Measurements from ENCODE around the gene SLC7A6.

SLC7A6 gene

DNA sequence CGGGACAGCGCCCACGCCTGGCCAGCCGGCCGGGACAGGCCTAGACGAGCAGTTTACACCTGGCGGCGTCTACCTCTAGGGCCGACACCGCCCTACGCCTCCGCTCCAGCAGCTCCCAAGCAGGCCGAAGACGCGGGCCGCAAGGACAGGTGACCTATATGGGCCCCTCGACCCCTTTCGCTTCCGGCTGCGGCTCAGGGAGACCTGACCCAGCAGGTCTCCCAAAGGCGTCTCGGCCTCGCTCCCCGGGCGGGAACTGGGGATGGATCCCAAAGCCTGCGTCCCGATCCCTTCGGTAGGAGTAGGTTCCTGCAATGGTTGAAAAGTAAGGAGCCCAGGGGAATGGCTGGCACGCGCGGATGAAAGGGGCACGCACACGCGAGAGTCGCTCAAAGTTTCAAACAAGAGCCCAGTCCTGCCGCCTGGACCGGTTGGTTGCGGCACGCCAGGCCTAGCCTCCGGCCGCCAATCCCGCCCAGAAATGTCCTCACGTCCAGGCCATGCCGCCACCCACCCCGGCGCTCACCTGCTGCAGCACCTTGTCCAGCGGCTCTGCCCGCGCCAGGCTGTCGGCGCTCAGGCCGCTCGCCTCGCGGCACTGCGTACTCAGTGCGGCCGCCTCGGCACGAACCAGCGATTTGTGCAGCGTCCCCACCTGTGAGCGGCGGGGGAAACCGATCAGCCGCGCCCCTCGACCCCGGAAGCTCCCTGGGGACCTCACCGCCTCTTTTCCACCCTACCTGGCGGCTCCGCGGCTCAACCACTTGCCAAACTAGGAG is 29.0 kb upstream of the SLC7A6 start:
- no peak for DNase-seq (ENCODE audit: low spot score)

DNA sequence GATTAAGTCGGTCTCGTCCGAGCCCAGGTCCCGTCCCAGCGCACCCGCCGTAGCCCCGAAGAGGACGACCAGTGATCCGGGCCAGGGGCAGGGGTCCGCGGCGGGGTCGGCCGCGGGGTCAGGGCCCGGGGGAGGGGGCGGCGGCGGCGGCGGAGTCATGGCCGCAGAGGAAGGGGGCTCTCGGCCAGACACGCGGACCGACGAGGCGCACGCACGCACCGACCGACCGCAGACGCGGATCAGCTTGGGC is 28.5 kb upstream of the SLC7A6 start, which contains the start of gene ESRP2:
ESRP2 (minus strand) TSS at position 241 of the 250 bp plus-strand sequence; CDS start at position 159, 82 bp downstream.
- DNase-seq (ENCODE audit: low spot score): no peak

DNA sequence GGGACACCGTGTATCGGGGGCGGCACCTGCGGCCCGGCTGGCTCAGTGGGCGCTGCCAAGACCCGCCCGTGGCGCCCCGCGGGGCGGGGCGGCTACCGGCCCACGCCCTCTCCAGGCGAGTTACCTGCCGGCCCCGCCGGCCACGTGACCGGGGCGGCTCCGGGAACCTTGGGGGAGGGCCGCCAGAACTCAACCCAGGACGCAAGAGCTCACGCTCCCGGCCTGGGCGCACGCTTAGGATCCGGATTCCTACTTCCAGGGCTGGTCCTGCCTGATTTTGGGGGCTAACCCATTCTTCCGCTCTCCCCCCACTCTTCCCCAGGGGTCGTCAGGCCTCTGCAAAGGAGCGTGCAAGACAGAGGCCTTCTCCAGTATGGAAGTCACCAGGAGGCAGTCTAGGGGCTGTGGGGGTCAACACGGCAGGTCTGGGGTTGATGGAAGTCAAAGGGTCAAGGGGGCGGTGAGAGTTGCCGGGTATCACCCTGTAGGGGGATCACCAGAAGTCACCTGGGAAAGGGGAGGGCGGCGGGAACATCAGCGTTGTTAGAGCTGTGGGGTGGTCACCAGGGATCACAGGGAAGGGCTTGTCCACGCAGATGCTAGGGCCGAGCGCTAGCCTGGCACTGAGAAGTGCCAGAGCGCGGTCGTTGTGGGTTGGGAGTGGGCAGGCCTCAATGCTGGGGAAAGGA is 28.0 kb upstream of the SLC7A6 start:
- DNase-seq (ENCODE audit: low spot score): no peak

DNA sequence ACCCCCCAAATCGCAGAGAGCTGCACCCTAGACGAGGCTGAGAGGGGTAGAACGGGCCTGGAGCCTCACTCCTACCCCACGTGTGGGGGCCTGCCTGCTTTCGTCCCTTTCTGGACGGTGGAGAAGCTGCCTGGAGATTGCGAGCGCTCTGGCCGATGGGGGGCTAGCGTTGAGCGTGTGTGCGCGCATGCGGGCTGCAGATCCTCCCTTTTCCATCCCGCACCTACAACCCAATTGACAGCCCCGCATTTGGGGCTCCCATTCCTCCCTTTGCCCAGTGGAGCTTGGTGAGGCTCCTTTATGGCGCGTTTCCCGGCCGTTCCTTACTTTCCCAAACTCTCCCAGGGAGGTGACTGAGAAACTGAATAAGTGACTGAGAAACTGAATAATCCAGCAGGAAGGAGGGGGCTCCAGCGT is 27.5 kb upstream of the SLC7A6 start:
- DNase-seq (ENCODE audit: low spot score): no peak

DNA sequence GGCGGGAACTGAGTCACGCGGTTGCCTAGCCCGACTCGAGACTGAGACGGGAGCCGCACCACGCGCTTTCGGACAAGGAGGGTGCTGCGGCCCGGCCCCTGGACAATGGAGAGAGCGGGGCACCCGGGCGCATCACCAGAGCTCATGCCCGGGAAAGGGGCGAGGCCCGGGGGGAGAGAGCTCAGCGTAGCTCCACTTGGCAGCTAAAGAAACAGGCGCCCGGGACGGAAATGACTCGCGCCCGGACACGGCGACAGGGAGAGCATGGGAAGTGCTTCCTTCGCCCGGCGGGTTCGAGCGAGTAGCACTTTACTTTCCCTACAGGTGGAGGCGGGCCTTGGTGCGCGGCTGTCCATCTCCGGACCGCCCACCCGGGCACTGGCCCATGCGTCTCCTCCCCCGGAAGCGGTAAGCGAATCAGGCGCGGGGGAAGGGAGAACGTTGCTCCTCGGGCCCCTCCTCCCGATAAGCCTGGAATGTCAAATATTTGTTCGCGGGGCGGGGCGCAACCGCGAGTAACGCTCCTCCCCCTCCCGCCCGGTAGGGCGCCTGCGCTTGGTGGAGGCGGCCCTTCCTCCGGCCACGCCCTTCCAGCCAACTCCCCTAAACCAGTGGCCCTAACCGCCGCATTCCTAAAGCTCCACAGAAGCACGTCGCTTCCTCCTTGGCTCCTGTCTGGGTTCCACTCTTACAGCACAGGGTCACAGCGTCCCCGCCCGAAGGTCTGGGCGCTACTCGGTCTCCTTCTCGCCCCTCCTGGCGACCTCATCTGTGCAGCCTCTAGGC is 26.9 kb upstream of the SLC7A6 start:
- peak; percentile 99 for DNase-seq (ENCODE audit: low spot score)

DNA sequence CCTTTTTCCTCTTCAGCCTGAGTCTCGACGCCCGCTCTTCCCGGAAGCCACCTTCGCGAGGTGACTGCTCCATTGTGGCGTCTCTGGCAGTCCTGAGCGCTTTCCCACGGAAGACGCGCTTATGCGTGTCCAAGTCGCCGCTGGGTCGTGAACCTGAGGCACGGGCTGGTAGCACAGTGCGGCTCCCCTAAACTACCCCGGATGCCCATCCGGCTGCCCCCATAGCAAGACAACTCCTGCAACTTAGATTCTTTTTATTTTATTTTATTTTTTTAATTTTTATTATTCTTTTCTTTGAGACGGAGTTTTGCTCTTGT is 26.3 kb upstream of the SLC7A6 start:
- no peak for DNase-seq (ENCODE audit: low spot score)

DNA sequence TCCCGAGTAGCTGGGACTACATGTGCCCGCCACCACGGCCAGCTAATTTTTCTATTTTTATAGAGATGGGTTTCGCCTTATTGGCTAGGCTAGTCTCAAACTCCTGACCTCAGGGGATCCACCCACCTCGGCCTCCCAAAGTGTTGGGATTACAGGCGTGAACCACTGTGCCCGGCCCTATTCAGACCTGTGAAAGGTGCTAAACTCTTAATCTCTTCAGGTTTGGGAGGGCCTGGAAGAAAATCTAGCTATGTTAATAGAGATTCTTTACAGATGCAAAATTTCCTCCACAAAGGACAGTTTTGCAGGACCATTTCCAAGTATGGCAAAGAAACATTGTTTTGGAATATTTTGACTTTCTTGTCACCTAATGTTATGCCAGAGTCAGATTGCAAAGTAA is 22.2 kb upstream of the SLC7A6 start:
- DNase-seq (ENCODE audit: low spot score): no peak

DNA sequence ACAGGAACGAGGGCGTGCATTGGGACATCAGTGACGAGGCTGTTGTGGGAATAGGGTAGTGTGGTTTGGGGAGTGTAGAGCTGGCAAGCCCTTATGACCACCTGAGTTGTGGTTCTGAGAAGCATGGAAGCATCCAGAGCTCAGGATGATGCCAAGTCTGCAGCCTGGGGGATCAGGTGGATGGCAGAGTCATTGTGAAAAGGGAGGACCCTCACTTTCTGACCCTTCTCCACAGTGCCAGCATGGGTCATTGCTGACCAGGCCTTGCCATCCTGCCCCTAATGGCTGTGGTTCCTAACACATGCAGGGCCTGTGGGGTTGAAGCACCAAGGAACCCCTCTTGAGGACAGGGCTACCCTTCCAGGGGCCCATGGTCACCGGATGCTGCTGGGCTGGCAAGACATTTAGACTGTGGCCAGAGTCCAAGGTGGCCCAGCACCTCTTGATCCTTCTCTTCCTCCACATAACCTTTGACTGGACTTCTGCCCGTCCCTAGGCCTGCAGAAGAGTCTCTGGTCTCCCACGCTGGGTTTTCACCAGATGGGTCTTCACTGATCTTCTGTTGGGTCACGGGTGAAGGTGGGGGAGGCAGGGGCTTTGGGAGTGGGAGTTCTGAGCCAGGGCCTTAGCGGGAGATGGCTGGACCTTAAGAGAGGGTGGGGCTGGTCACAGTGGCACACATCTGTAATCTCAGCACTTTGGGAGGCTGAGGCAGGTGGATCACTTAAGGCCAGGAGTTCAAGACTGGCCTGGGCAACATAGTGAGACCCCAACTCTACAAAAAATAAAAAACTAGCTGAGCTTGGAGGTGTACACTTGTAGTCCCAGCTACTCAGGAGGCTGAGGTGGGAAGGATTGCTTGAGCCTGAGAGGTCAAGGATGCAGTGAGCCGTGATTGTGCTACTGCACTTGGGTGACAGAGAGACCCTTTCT is 21.1 kb upstream of the SLC7A6 start:
- no peak for DNase-seq (ENCODE audit: low spot score)

DNA sequence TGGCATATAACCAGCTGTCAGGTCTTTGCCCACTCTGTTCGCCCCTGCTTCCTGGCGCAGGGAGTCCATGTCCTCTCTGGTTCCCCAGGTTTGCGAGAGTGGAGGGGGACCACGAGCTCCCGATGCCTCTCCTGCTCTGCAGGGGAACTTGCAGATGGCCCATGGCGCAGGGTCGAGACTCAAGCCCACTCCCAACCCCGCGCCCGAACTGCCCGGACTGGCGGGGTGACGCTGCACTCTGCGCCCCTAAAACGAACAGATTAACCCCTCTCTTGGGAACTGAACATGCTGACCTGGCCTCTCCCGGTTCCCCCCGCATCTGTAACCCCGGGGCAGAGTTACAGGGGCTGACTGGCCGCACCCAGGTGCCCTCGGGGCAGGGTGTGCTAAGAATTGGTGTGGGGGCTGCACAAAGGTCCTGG is 19.8 kb upstream of the SLC7A6 start:
- DNase-seq (ENCODE audit: low spot score): no peak

DNA sequence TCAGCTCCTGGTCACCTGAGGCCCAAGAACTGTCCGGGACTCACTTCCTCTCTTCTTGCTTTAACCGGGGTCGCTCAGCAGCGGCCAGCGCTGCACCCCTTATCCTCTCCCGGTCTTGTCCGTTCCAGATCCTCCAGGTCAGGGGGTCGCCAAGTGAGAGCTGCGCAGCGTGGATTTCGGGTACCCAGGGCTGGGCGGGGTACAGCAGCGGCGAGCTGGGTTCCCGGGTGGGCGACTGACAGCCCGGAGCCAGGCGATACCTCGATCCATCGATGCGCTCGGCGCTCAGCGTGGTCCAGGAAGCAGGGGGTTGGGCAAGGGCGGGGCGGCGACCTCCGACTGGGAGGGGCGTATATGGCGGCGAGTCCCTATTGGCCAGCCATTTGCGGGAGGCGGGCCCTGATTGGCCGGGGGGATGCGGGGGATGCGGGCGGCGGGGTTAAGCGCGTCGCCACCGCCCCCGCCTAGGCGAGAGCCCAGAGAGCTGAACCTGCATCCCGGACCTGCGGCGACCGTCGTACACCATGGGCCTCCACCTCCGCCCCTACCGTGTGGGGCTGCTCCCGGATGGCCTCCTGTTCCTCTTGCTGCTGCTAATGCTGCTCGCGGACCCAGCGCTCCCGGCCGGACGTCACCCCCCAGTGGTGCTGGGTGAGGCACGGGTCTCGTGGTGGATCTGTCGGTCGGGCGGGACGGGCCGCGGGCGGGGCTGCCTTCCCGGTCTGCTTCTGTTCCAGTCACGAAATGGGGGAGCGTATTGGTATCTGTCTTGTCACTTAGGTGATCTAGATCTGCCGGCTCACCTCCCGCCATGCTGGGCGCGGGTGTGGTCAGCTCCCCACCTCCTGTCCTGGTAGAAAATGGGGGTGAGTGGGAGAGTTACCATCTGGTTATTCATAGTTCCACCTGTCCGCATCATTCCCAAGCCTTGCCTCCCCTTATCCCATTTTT is 19.1 kb upstream of the SLC7A6 start, which contains the start of gene PLA2G15:
PLA2G15 (plus strand) TSS at position 471 of the 951 bp plus-strand sequence; CDS start at position 525, 54 bp downstream.
- DNase-seq (ENCODE audit: low spot score): peak; percentile 98

DNA sequence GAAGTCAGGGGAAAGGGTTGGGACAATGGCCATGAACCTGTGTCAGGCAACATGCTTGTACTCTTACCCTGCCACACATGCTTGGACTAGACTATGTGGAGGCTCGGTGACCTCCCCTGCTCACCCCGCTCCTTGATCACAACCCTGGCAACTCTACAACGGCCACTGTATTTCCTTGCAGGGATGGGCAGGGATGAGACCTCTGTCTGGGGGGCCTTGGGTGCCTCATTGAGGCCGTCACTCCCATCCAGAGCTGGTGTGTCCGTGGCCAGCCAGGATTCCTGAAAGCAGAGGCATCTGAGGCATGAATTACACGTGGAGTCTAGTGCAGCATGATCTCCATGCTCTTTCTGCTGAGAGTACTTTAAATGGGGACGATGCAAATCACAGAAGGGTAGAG is 18.2 kb upstream of the SLC7A6 start:
- no peak for DNase-seq (ENCODE audit: low spot score)

DNA sequence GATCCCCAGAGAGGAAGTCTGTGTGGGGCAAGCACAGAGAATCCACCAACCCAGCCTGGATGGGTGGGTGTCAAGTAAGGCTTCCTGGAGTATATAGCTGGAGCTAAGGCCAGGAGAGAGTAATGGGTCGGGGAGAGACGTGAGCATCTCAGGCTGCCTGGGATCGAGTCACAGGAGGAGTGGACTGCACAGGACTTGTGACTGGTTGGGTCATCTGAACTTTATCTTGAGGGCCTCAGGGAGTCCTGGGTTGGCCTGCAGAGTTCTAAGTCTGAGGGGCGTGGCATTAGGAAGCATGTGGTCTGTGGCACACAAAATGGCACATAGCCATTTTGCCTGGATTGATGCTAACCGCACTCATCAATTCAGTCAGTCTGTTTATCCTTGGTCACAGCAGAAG is 17.7 kb upstream of the SLC7A6 start:
- DNase-seq (ENCODE audit: low spot score): no peak

DNA sequence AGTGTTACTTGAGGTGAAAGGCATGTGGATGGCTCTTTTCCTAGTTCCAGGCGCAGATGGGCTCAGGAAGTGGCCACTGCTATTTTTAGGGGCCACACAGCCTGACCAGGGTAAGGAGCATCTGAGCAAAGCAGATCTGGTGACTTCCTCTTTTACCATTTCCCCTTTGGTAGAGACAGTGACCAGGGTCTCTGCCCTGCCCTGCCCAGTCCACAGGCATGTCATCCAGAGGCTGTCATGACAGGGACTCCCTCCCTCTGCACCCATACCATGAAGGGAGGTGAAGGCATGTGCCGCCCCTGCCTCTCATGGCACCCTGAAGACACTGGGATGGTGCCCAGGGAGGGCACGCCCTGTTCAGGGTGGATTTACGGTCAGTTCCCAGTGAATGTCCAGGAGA is 16.9 kb upstream of the SLC7A6 start:
- DNase-seq (ENCODE audit: low spot score): no peak

DNA sequence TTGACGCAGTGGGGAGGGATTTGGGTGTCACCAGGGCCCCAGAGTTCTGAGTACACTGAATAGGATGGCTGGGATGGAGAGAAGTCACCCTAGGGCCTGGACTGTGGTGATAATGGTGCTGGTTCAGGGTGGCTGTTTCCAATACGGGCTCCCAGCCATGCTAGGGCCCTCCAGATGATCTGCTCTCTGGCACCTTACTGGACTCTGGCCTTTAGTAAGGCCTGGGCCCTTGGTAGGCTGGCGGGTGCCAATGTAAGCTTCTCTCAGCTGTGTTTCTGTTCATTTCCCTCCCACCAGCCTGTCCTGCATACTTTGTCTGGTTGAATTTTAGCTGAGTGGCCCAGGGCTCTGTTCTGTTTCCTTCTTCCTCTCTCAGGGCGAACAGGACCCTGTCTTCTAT is 16.4 kb upstream of the SLC7A6 start:
- DNase-seq (ENCODE audit: low spot score): no peak

DNA sequence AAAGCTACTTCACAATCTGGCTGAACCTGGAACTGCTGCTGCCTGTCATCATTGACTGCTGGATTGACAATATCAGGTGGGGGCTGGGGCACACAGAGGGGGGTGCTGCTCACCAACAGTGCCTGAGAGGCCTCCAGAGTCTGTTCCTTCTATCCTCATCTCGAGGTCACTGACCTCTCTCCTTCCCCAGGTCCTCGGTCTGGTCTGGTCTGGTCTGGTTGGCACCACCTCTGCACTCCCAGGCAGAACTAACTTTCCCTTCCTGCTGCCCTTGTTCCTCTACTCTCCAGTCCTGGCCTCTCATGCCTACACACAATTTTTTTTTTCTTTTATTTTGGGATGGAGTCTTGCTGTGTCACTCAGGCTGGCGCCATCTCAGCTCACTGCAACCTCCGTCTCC is 15.0 kb upstream of the SLC7A6 start:
- no peak for DNase-seq (ENCODE audit: low spot score)

DNA sequence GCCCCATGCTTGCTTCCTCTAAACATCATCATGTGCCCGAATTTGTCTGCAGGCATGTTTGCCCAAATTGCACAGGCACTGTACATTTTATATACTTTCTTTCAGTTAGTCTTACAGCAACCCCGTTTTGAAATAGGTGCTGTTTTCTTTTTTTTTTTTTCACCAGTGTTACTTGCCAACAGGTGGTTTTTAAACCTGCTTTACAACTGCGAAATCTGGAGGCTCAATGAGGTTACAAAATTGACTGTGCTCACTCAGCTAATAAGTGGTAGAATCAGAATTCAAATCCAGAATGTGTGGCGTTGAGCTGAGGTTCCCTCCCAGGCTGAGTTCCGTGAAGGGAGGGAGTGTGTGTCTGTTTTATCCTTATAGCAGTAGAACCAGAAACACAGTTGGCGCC is 13.4 kb upstream of the SLC7A6 start:
- no peak for DNase-seq (ENCODE audit: low spot score)

DNA sequence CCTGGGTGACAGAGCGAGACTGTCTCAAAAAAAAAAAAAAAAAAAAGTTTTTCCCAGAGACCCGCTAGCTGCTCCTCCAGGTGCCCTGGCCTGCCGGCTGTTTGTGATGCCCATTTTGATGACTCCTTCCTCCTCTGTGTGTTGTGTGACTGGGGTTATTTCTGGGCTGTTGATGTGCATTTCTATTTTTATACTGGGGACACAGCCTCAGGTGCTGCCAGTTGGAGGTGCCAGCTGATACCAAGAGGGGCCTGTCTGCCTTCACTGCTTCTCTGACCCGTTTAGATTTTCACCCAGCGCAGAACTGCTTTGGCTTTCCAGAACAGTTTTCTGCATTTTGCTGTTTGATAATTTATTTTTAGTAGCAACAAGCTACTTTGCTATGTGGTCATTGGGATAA is 12.5 kb upstream of the SLC7A6 start:
- no peak for DNase-seq (ENCODE audit: low spot score)

DNA sequence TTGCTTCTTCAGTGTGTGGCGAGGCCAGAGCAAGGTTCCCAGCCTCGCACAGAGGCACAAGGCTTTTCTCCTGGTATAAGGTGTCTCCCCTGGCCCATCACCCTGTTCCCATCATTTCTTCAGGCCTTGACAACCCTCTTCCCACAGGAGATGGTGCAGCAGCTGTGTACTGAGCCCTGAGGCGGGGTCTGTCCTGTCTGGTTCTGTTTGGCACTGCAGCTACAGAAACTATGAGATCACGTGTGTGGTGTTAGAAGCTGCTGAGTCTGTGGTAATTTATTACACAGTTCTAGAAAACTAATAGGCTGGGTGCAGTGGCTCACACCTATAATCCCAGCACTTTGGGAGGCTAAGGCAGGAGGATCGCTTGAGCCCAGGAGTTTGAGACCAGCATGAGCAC is 11.9 kb upstream of the SLC7A6 start:
- no peak for DNase-seq (ENCODE audit: low spot score)

DNA sequence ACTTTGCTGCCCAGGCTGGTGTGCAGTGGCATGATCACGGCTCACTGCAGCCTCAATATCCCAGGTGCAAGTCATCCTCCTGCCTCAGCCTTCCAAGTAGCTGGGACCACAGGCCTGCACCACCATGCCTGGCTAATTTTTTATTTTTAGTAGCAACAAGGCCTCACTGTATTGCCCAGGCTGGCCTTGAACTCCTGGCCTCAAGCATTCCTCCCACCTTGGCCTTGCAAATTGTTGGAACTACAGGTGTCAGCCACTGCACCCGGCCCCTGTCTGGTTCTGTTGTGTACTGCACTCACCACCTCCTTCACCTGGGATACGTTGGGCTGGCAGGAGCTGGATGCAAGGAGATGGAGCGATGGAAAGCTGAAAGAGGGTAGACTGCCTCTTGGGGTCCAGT is 10.6 kb upstream of the SLC7A6 start:
- DNase-seq (ENCODE audit: low spot score): no peak

DNA sequence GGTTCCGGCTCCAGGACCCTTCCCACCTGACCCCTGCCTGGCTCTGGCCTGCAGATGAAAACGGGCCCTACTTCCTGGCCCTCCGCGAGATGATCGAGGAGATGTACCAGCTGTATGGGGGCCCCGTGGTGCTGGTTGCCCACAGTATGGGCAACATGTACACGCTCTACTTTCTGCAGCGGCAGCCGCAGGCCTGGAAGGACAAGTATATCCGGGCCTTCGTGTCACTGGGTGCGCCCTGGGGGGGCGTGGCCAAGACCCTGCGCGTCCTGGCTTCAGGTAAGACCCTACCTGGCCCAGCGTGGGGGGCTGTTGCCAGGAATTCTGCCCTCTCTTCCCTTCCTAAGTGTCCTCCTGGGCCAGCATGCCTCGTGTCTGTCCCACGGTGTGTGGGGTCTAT is 8.6 kb upstream of the SLC7A6 start:
- no peak for DNase-seq (ENCODE audit: low spot score)
